Astrocyte of the spinal cord (primary cell): ENCODE data around the gene RHEB.
"Not testable (repeated sequence)": the region's sequence is repeated elsewhere in the genome, so short reads cannot be mapped to it uniquely, and the experiment has no call there.

Experiments
- DNase-seq: peaks from one replicate; pipeline ENCODE4 v3.0.0; 2011; ENCODE audit warnings: low read depth, low spot score
- H3K4me3 ChIP-seq: 2 replicates; pipeline ENCODE4 v1.5.1; 2011; ENCODE audit warnings: low read depth, mild to moderate bottlenecking, low read length, moderate library complexity
- CTCF ChIP-seq: IDR thresholded peaks from 2 replicates; pipeline ENCODE4 v1.5.1; 2012; ENCODE audit warnings: low read depth, mild to moderate bottlenecking, low read length, inconsistent platforms
- in situ Hi-C: cut with HindIII; loops from 2 replicates; pipeline ENCODE4 v1.10.0; 2017; ENCODE audit warnings: low sequenced_read_pairs

The RHEB gene

GRCh38 chr7:151537818-151538561, 18.3 kb upstream of the RHEB start:
- in situ Hi-C loops: no loop called here
- peak; percentile 39 for DNase-seq

GRCh38 chr7:151536178-151536577, 16.5 kb upstream of the RHEB start:
- H3K4me3 ChIP-seq, in situ Hi-C loops, DNase-seq: not testable (repeated sequence)

More at GRCh38 chr7:151537818-151538561, 18.3 kb upstream of the RHEB start:
- no peak for TF ChIP-seq CTCF
- no peak overlapping the region for H3K4me3 ChIP-seq

- in situ Hi-C loops: no loop called here
- DNase-seq: no peak
- no peak for TF ChIP-seq CTCF
- H3K4me3 ChIP-seq: no peak overlapping the region
These were observed 10.1 kb upstream of the RHEB start for GRCh38 chr7:151529842-151530241.

GRCh38 chr7:151524845-151525244, 5.2 kb upstream of the RHEB start:
- DNase-seq: no peak
- no peak overlapping the region for H3K4me3 ChIP-seq
- TF ChIP-seq CTCF: no peak
- in situ Hi-C loops: no loop called here

GRCh38 chr7:151524331-151524730, 4.6 kb upstream of the RHEB start:
- no peak overlapping the region for H3K4me3 ChIP-seq
- no peak for TF ChIP-seq CTCF
- no peak for DNase-seq
- in situ Hi-C loops: no loop called here

- peak overlapping the region; percentile 49 for H3K4me3 ChIP-seq
- peak; percentile 16 for DNase-seq
- in situ Hi-C loops: no loop called here
- no peak for TF ChIP-seq CTCF
These were observed 945 bp upstream of the RHEB start for GRCh38 chr7:151520419-151521261.

- DNase-seq: peak; percentile 34
- peak overlapping the region; percentile 83 for H3K4me3 ChIP-seq
- in situ Hi-C loops: not testable (repeated sequence)
These were observed 539 bp downstream of the RHEB start for GRCh38 chr7:151518947-151519764.
